SK-N-SH (cell line): ENCODE results near the gene CCDC78. TPM values are rescaled to one million over a fixed set of nuclear protein-coding genes. Genes with fewer than 3 reads are reported as not detected.

ENCODE experiments used
- CTCF ChIA-PET: fragments of 300-600, 350-600 bp; formaldehyde crosslinking; extraction: SDS; loops from one replicate; lab custom pipeline; 2021; lab: Yijun Ruan, JAX
- POLR2A ChIA-PET: fragments of 350-600 bp; sonication (Branson Sonifier 250); formaldehyde crosslinking; extraction: SDS; loops from one replicate; lab custom pipeline; 2020; ENCODE audit warnings: antibody characterized with exemption, inconsistent platforms; lab: Yijun Ruan, JAX
- DNase-seq: peaks from one replicate; pipeline ENCODE4 v3.0.0; 2012
- H2AFZ ChIP-seq: fragments of 200-600 bp; sonication (generic); 2 replicates; pipeline ENCODE4 v1.8.1; 2016; ENCODE audit warnings: antibody characterized with exemption, mild to moderate bottlenecking, low read depth
- H3F3A ChIP-seq: fragments of 200-600 bp; sonication (generic); replicated peaks from 2 replicates; pipeline ENCODE3; 2016; ENCODE audit warnings: antibody characterized with exemption, mild to moderate bottlenecking; ENCODE audit not compliant: insufficient read depth
- H3K27ac ChIP-seq, 2 experiments: fragments of 200-500 bp in 1 of 2; fragments of 200-600 bp in 1 of 2; sonication (Bioruptor generic) in 1 of 2; sonication (generic), shearing (Covaris generic) in 1 of 2; 2 replicates each; pipeline versions ENCODE4 v1.5.1 to v1.6.1; 2014 to 2016; ENCODE audit warnings: low read depth in 2 of 2, inconsistent platforms in 1 of 2, low read length in 1 of 2, mild to moderate bottlenecking in 1 of 2, mixed read lengths in 1 of 2
- H3K27me3 ChIP-seq: fragments of 200-600 bp; sonication (generic), shearing (Covaris generic); 2 replicates; pipeline ENCODE4 v1.6.1; 2016; ENCODE audit warnings: mixed run types; ENCODE audit not compliant: insufficient read depth
- H3K36me3 ChIP-seq, 2 experiments: fragments of 200-500 bp in 1 of 2; fragments of 200-600 bp in 1 of 2; sonication (Bioruptor generic) in 1 of 2; sonication (generic) in 1 of 2; replicated peaks in 1 of 2; 2 replicates each; pipeline versions ENCODE3 to v1.5.1; 2014 to 2016; ENCODE audit warnings: low read length in 1 of 2, mild to moderate bottlenecking in 1 of 2; ENCODE audit not compliant: insufficient read depth in 2 of 2, control insufficient read depth in 1 of 2
- H3K4me1 ChIP-seq, 2 experiments: fragments of 200-500 bp in 1 of 2; fragments of 200-600 bp in 1 of 2; sonication (Bioruptor generic) in 1 of 2; sonication (generic), shearing (Covaris generic) in 1 of 2; 2 replicates each; pipeline versions ENCODE4 v1.5.1 to v1.6.1; 2014 to 2016; ENCODE audit warnings: low read depth in 1 of 2, low read length in 1 of 2, mixed run types in 1 of 2; ENCODE audit not compliant: insufficient read depth in 2 of 2, control insufficient read depth in 1 of 2
- H3K4me2 ChIP-seq: fragments of 200-600 bp; sonication (generic), shearing (Covaris generic); 2 replicates; pipeline ENCODE4 v1.6.1; 2017; ENCODE audit warnings: mixed run types
- H3K4me3 ChIP-seq, 2 experiments: fragments of 200-500 bp in 1 of 2; fragments of 200-600 bp in 1 of 2; sonication (Bioruptor generic) in 1 of 2; sonication (generic), shearing (Covaris generic) in 1 of 2; 2 replicates each; pipeline versions ENCODE4 v1.5.1 to v1.8.1; 2014 to 2016; ENCODE audit warnings: low read depth in 2 of 2, inconsistent platforms in 1 of 2, low read length in 1 of 2, mild to moderate bottlenecking in 1 of 2, mixed read lengths in 1 of 2, moderate library complexity in 1 of 2
- H3K79me2 ChIP-seq: fragments of 200-600 bp; sonication (generic); 2 replicates; pipeline ENCODE4 v1.8.1; 2017; ENCODE audit warnings: mild to moderate bottlenecking; ENCODE audit not compliant: insufficient read depth
- H3K9ac ChIP-seq: fragments of 200-600 bp; sonication (generic); 2 replicates; pipeline ENCODE4 v1.6.1; 2017; ENCODE audit warnings: mixed run types
- H3K9me2 ChIP-seq: fragments of 200-600 bp; sonication (generic); 2 replicates; pipeline ENCODE4 v1.6.1; 2017; ENCODE audit warnings: mixed run types
- H3K9me3 ChIP-seq: fragments of 200-600 bp; sonication (generic); 2 replicates; pipeline ENCODE4 v1.6.1; 2017; ENCODE audit warnings: mixed run types, mild to moderate bottlenecking, moderate library complexity
- H4K20me1 ChIP-seq: fragments of 200-600 bp; sonication (generic); 2 replicates; pipeline ENCODE4 v1.6.1; 2017; ENCODE audit warnings: mild to moderate bottlenecking, mixed run types; ENCODE audit not compliant: insufficient read depth
- ELF1 ChIP-seq: IDR thresholded peaks from 2 replicates; pipeline ENCODE4 v1.4.0; 2012
- EP300 ChIP-seq, 2 experiments: IDR thresholded peaks; 2 replicates each; pipeline versions ENCODE4 v1.4.0 to v1.6.1; 2012; ENCODE audit warnings: borderline replicate concordance in 1 of 2, low read depth in 1 of 2, low read length in 1 of 2
- FOXM1 ChIP-seq: IDR thresholded peaks from 2 replicates; pipeline ENCODE4 v1.4.0; 2012; ENCODE audit warnings: low read depth, mild to moderate bottlenecking
- GABPA ChIP-seq: IDR thresholded peaks from 2 replicates; pipeline ENCODE4 v1.4.0; 2012; ENCODE audit warnings: low read depth, mild to moderate bottlenecking
- JUND ChIP-seq: IDR thresholded peaks from 2 replicates; pipeline ENCODE4 v1.4.0; 2012
- MXI1 ChIP-seq: IDR thresholded peaks from 2 replicates; pipeline ENCODE4 v1.6.1; 2012; ENCODE audit warnings: mild to moderate bottlenecking, low read depth, low read length, improper control_type of control experiment
- NFIC ChIP-seq: IDR thresholded peaks from 2 replicates; pipeline ENCODE4 v1.4.0; 2012; ENCODE audit warnings: borderline replicate concordance
- RCOR1 ChIP-seq: fragments of 150-350 bp; IDR thresholded peaks from 2 replicates; pipeline ENCODE4 v1.6.1; 2017; ENCODE audit warnings: antibody characterized with exemption, low read length
- RFX5 ChIP-seq: IDR thresholded peaks from 2 replicates; pipeline ENCODE4 v1.6.1; 2012; ENCODE audit warnings: mild to moderate bottlenecking, improper control_type of control experiment, low read length
- RXRA ChIP-seq: IDR thresholded peaks from 2 replicates; pipeline ENCODE4 v1.4.0; 2012; ENCODE audit warnings: low read depth, mild to moderate bottlenecking, borderline replicate concordance
- TCF12 ChIP-seq: IDR thresholded peaks from 2 replicates; pipeline ENCODE4 v1.4.0; 2012
- USF1 ChIP-seq: IDR thresholded peaks from 2 replicates; pipeline ENCODE4 v1.4.0; 2012; ENCODE audit warnings: low read depth, borderline replicate concordance
- YY1 ChIP-seq: IDR thresholded peaks from 2 replicates; pipeline ENCODE4 v1.4.0; 2012; ENCODE audit warnings: low read depth, mild to moderate bottlenecking
- whole genome bisulfite sequencing: methylation state at CpG from one replicate; pipeline ENCODE4 v1.1.6; 2017; ENCODE audit warnings: low lambda C conversion rate; 5-methylcytosine and 5-hydroxymethylcytosine counted together
- polyA plus RNA-seq, 3 experiments: library from polyadenylated mRNA; depleted of rRNA; stranded (reverse); fragments of >200 nt; gene quantifications; 2 replicates each; pipeline ENCODE4 v1.2.3, GENCODE V29; 2012

Gene CCDC78
- polyA plus RNA-seq, 1 of the 3 experiments (the other 2 are of a cell fraction): 15.4 TPM

- H2AFZ ChIP-seq: no peak overlapping the region
- H3K9ac ChIP-seq: no peak overlapping the region
- POLR2A ChIA-PET: interaction anchor here (1.0 kb wide), 1 partner anchor 28 kb away, joined by 3 read pairs; the partner anchor contains the start of gene WDR90
- CTCF ChIA-PET: interaction anchor here (1.0 to 4.6 kb wide), 4 partner anchors 9 to 44 kb away, joined by 3 to 20 read pairs (median 10); partner anchors contain the start of genes ANTKMT and RHOT2
- peaks cover 13% of the 10 kb centered on the region for H4K20me1 ChIP-seq
- H3K79me2 ChIP-seq: peaks cover 15% of the 10 kb centered on the region
- H3K27me3 ChIP-seq: no peaks in the 10 kb centered on the region
- 96% methylated on average over 22 of the region's 23 CpGs for WGBS
- peaks cover 8 to 26% of the 10 kb centered on the region in 2 experiments; a peak in 2 of 4 replicates for H3K4me1 ChIP-seq
- peaks cover 4 to 34% of the 10 kb centered on the region in 2 experiments for H3K36me3 ChIP-seq
- no peak for DNase-seq
- H3F3A ChIP-seq: peaks cover 14% of the 10 kb centered on the region
- H3K4me3 ChIP-seq: no peak overlapping the region
- H3K9me3 ChIP-seq: no peaks in the 10 kb centered on the region
- TF ChIP-seq NFIC: no peak
- no peak for TF ChIP-seq RFX5
- TF ChIP-seq JUND: no peak
- no peak for TF ChIP-seq RCOR1
- TF ChIP-seq USF1: no peak
- TF ChIP-seq EP300 (IDR thresholded peaks at IDR 0.05; ENCODE audit: borderline replicate concordance in 1 of 2, low read depth in 1 of 2, low read length in 1 of 2): no peak
- H3K4me2 ChIP-seq: no peak overlapping the region
- H3K27ac ChIP-seq: no peak overlapping the region
- no peaks in the 10 kb centered on the region for H3K9me2 ChIP-seq
Measured at GRCh38 chr16:676913-677312, 49.3 kb downstream of the CCDC78 start.

GRCh38 chr16:676565-676902 lies 49.7 kb downstream of the CCDC78 start:
- POLR2A ChIA-PET: interaction anchor here (1.0 to 1.2 kb wide), 3 partner anchors 8 to 43 kb away, joined by 3 to 5 read pairs (median 4); partner anchors contain the start of genes JMJD8 and WDR90
- peaks cover under 1 to 31% of the 10 kb centered on the region in 2 experiments for H3K36me3 ChIP-seq
- H3K4me2 ChIP-seq: no peak overlapping the region
- peaks cover 14% of the 10 kb centered on the region for H3F3A ChIP-seq
- WGBS: 91% methylated on average over 5 of the region's 21 CpGs
- no peak for DNase-seq
- no peaks in the 10 kb centered on the region for H3K9me2 ChIP-seq
- H4K20me1 ChIP-seq: peaks cover 9% of the 10 kb centered on the region
- no peak overlapping the region for H3K4me3 ChIP-seq
- no peaks in the 10 kb centered on the region for H3K9me3 ChIP-seq
- no peaks in the 10 kb centered on the region for H3K27me3 ChIP-seq
- H2AFZ ChIP-seq: no peak overlapping the region
- peaks cover 12% of the 10 kb centered on the region for H3K79me2 ChIP-seq
- TF ChIP-seq TCF12 (no peak), FOXM1 (no peak), ELF1 (no peak), MXI1 (no peak), YY1 (no peak), GABPA (no peak), RXRA (no peak)
- no peak overlapping the region for H3K27ac ChIP-seq
- CTCF ChIA-PET: interaction anchor here (1.0 to 4.6 kb wide), 4 partner anchors 9 to 45 kb away, joined by 3 to 20 read pairs (median 7); partner anchors contain the start of genes ANTKMT and RHOT2
- no peak overlapping the region for H3K9ac ChIP-seq
- H3K4me1 ChIP-seq: peaks cover 4 to 23% of the 10 kb centered on the region in 2 experiments; a peak in 2 of 4 replicates
